Choroid plexus epithelial cell (primary cell): Measurements from ENCODE around the gene LPXN.

ENCODE experiments used
- DNase-seq: peaks from one replicate; pipeline ENCODE4 v3.0.0-alpha.2; 2010; ENCODE audit warnings: low read depth
- H3K4me3 ChIP-seq: 2 replicates; pipeline ENCODE4 v1.5.1; 2011; ENCODE audit warnings: low read depth, mild to moderate bottlenecking, control low read depth, low read length, moderate library complexity
- CTCF ChIP-seq: conservative IDR thresholded peaks from 2 replicates; pipeline ENCODE4 v1.5.1; 2011; ENCODE audit warnings: low read depth, mild to moderate bottlenecking, control low read depth, inconsistent platforms, low read length, moderate library complexity

Gene LPXN

DNA sequence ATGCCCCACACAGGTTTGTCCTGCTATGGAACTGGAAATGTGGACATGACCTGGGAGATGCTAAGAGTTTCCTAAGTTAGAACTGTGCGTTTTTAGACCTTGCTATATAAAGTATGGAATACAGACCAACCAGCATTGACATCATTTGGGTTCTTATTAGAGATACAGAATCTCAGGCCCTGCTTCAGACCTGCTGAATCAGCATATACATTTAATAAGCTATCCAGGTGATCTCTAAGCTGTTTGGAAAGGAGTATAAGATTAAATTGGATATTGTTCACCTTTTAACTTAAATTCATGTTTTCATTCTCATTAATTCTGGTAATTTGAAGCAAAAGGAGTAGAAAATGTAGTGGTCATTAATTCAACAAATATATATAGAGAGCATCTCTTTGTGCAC is 39.9 kb upstream of the LPXN start:
- no peak for DNase-seq
- no peak overlapping the region for H3K4me3 ChIP-seq
- TF ChIP-seq CTCF = no peak

- H3K4me3 ChIP-seq = no peak overlapping the region
- no peak for DNase-seq
- TF ChIP-seq CTCF = no peak
These were observed 37.6 kb upstream of the LPXN start for GRCh38 chr11:58613228-58613627.

- no peak for TF ChIP-seq CTCF
- no peak for DNase-seq
- H3K4me3 ChIP-seq = no peak overlapping the region
These were observed 34.1 kb upstream of the LPXN start for GRCh38 chr11:58609723-58610122.

GRCh38 chr11:58608331-58608730 is 32.7 kb upstream of the LPXN start:
- no peak for DNase-seq
- TF ChIP-seq CTCF = no peak
- no peak overlapping the region for H3K4me3 ChIP-seq

GRCh38 chr11:58606930-58607714 is 31.5 kb upstream of the LPXN start:
- no peak for DNase-seq
- no peak for TF ChIP-seq CTCF
- no peak overlapping the region for H3K4me3 ChIP-seq

DNA sequence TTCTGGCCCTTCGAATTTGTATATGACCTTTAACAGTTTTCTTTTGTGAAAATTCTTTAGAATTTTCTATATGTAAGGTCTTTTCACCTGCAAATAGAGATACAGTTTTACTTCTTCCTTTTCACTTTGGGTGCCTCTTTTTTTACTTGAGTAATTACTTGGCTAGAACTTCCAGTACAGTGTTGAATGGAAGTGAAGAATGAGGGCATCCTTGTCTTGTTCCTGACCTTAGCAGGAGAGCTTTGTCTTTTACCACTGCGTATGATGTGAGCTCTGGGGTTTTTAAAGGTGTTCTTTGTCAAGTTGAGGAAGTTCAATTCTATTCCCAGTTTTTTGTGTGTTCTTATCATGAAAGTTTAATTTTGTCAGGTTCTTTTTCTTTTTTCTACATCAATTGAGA is 24.9 kb upstream of the LPXN start:
- H3K4me3 ChIP-seq = no peak overlapping the region
- no peak for DNase-seq

More for the DNA sequence above, 24.9 kb upstream of the LPXN start:
- no peak for TF ChIP-seq CTCF
